ENCODE results near the gene RAB24.
"Not testable (repeated sequence)": the region's sequence is repeated elsewhere in the genome, so short reads cannot be mapped to it uniquely, and the experiment has no call there.

The RAB24 gene

DNA sequence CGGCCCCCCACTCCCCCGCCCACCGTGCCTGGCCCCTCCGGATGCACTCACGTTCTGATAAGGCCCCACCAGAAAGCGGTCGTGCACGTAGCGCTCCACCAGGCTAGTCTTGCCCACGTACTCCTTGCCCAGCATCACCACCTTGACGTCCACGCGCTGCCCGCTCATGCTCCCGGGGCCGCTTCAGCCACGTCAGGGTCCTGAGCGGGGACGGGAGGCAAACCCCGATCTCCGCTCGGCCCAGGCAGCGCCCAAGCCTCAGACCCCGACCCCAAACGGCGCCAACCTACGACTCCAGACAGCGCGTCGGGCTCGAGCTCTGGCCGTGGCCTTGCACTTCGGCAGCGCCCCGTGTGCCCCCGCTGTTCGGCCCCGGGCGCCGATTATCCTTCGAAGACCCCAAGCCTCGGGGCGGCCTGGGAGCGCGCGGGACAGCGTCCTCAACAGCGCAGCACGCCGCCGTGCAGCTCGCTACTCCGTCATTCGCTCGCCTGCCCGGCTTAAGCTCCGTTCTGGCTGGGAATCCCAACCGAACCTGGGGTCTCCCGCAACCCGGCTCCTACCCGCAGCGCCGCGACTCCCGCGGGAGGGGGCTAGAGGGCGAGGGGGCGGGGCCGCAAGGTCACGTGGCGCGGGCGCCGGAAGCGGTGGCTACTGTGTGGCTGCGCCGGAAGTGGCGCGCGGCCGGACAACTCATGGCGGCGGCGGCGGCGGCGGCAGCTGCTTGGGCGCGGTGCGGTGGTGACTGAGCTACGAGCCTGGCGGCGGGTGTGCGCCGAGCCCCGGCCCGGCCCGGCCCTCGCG lies at the start of gene RAB24, which contains the start of gene PRELID1:
Gene RAB24 (minus strand): TSS at position 599 of the 804 bp plus-strand sequence. CDS start 431 bp downstream, at position 168.
Gene PRELID1 (plus strand): TSS at position 679 of the 804 bp plus-strand sequence. CDS start 187 bp downstream, outside the sequence.
- DNase-seq = peak; percentile 91

DNA sequence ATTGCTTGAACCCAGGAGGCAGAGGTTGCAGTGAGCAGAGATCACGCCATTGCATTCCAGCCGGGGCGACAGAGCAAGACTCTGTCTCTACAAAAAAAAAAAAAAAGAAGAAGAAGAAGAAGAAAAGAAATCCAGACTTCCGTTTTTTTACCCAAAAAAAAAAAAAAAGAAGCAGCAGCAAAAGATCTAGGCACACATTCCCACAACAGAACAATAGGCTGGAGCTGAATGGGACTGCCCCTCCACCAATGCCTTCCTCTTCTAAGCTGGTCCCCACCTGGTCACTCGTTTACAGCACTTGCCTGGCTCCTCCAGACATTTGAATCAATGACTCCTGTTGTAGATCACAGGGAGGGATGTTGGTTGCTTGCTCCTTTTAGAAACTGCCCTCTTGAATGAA lies 49.6 kb upstream of the RAB24 start:
- DNase-seq = no peak

DNA sequence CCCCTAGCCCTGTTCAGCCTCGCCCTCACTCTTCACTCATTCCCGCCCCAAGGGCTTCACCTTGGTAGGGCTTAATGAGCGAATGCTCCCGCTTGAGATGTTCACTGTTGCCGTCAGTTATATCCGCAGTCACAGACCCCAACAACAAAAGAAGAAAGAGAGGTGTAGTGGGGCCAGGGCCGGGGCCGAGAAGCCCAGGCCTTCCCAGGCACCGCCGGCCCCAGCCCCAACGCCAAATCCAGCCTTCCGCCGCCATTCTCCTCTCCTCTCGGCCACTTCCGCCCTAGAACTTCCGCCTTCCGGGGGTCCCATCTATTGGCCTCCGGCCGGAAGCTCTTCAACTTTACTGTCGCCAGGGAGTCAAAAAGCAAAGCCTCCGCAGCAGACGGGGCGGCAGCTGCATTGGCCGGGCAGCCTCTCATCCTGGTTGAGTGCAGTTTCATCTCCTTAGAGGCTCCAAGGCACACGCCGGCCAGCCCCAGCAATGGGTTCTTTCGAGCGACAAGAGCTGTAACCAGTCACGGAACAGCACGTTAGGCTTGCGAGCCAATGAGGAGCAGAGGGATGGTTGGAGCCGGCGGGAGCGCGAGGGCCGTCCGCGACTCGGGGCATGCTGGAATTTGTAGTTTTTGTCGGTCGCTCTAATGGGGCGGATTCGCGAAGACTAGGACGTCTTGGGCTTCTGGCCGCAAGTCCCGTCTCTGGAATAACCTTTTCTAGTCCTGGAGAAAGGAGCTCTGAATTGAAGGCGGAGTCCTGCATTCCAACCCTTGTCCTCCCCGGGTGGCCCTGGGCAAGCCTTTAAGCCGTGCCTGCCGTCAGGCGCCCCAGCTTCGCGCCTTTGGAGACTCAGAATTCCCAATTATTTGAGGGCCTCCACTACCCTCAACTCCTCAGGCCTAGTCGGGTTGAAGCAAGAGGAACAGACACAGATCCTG lies 48.1 kb upstream of the RAB24 start, which contains the start of gene LMAN2:
Gene LMAN2 (minus strand): TSS at position 277 of the 938 bp plus-strand sequence. CDS start 21 bp downstream, at position 256.
- DNase-seq = peak; percentile 87

DNA sequence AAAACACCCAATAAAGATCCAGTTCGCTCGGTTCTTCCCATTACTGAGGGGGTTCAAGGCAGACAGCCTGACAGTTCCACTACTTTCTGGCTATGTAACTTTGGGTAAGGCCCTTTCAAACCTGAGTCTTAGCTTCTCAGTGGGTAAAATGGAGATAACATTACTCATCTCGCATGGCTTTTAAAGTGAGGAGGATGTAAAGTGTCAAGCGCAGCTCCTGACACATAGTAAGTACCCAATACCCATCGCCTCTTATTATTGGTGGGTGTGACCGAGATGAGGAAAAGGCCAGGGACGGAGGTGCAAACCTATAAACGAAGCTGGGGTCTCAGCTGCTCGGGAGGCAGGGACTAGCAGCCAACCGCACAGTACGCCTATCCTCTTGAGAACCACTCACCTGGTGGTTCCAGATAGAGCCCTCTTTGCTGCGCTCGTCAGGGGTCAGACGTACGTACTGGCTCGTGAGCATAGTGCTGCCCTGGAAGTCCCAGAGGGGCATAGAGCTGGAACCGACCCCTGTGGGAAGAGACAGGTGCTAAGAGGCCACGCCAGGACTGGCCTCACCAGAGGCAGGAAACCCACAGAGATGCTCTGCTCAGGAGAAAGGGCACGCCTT lies 47.4 kb upstream of the RAB24 start:
- no peak for DNase-seq

DNA sequence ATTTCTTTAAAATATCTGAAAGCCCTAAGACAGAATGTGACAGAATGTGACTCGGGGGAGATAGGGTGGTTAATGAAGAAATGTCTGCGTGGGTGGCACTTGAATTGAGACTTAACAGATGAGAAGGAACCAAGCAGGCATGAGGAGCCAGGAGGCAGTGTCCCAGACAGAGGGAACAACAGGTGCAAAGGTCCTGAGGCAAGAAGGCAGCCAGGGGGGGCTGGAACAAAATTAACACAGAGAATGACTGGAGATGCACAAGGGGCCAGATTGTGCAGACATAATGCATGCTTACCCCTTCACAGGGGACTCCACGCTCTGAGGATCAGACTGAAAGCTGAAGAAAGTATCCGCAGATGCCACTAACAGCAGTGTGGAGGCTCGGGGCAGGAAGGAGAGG lies 46.2 kb upstream of the RAB24 start:
- no peak for DNase-seq

DNA sequence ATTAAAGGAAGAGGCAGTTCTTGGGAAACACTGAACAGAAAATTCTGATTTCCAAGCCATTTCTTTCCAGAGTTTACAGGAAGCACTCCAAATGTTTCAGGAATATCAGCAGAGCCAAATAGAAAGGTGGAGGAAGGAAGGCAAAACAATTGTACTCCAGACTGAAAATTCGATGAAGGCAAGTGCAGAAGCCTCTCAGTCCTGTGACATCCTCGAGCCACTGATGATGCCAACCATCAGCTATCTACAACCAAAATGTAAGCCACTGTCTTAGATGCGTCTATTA lies 45.8 kb upstream of the RAB24 start:
- no peak for DNase-seq

DNA sequence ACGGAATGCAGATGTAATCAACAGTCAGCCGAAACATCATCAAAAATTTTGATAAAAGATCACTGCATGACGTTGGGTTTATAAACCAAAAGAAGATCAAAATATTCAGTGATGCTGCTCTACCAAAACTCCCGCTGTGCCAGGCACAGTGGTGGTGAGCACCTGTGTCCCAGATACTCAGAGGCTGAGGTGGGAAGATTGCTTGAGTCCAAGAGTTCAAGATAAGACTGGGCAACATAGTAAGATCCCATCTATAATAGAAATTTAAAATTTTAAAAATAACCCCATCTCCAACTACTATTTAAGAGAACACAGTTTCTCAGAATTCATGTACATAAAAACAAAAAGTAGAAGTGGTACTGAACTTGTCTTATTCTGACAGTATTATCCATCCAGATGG lies 44.2 kb upstream of the RAB24 start:
- no peak for DNase-seq

DNA sequence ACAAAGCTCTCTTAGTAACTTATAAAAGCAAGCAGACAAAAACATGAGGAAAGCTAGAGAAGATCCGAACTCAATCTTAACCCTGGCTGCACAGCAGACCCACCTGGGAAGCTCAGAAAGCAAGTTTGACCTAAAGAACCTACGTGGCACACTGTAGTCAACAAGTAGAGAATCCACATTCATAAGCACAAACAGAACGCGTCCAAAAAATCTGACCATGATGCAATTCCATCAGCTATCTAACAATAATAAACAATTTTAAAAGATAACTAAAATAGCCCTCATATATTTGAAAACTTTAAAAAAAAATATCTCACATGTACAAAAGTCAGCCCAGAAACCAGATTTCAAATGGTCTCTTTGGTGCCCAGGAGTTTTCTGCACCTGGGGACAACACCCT lies 43.3 kb upstream of the RAB24 start:
- no peak for DNase-seq

DNA sequence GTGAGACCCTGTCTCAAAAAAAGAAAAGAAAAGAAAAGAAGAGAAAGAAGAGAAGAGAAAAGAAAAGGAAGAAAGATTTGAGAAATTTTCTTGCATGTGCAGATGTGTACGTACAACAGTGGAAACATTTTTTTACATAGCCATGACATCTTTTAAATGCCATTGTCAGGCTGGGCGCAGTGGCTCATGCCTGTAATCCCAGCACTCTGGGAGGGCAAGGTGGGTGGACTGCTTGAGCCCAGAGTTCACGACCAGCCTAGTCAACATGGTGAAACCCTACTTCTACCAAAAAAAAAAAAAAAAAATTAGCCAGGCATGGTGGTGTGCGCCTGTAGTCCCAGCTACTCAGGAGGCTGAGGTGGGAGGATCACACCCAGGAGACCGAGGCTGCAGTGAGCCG lies 41.4 kb upstream of the RAB24 start:
- DNase-seq = no peak

DNA sequence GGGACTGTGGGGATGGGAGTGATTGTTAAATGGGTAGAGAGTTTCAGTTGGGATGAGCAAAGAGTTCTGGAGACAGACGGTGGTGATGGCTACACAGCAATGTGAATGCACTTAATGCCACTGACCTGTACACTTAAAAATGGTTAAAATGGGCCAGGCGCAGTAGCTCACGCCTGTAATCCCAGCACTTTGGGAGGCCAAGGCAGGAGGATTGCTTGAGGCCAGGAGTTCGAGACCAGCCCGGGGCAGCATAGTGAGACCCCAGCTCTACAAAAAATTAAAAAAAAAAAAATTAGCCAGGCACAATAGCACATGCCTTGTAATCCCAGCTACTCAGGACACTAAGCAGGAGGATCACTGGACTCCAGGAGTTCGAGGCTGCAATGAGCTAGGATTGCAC lies 40.3 kb upstream of the RAB24 start:
- DNase-seq = no peak

DNA sequence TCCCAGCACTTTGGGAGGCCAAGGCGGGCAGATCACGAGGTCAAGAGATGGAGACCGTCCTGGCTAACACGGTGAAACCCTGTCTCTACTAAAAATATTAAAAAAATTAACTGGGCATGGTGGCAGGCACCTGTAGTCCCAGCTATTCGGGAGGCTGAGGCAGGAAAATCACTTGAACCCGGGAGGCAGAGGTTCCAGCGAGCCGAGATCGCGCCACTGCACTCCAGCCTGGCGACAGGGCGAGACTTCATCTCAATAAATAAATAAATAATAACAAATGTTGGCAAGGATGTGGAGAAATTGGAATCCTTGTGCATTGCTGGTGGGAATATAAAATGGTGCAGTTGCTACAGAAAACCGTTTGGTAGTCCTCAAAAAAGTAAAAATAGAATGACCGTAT lies 39.5 kb upstream of the RAB24 start:
- DNase-seq = not testable (repeated sequence)

DNA sequence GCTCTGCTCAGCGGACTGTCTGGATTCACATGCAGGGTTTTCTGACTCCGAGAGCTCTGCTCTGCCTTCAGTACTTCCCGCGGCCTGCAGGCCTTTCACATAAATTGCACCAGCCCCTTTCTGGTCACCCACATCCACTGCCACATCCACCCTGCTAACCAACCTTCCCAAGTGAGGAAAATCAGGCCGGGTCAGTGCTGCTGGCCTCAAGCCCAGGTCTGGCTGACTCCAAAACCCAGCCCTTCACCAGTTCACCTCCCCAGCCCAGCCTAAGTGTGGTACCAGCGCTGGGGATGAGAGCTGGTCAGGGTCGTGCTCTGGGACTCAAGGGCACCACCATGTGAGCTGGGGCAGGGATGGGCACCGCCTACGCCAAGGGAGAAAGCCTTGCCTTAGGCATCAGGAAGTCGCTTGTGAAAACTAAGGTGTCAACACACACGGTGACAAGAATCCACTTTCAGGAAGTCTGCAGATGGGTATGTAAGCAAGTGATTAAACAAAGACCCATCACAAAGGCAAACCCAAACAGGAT lies 35.7 kb upstream of the RAB24 start:
- no peak for DNase-seq

DNA sequence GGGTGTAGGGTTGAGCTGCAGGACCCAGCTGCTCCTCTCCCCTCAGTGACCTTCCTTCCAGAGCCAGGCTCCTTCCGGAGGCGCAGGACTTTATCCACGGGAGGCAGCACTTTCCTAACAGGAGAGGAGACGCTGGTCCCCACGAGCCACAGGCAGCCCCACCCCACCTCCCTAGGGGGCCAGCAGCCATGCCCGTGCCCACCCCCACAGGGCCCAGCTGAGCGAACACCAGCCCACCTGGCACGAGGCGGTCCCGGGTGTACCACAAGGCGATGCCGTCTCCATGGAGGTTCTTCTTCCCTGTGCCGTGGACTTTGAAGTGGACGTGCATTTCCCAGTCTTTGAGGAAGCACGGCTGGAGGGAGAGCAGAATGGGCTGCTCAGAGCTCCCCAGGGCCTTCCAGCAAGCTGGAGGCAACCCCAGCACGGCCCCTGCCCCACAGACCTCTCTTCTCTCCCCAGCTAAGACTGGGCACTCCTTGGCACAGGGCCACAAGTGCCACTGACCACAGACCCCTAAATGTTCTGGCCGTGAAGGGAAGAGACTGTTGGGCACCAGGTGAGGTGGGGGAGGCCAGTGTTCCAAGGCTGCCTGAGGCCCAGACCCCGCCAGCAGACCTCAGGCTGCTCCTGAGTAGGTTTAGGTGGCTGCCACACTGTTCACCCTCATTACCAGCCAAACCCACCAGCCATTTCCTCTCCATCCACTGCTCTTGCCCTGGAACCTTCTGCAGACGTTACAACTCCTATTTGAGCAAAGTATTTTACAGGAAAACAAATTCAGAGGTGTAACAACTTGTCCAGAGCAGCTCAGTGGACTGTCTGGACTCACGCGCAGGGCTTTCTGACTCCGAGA lies 35.0 kb upstream of the RAB24 start:
- no peak for DNase-seq

DNA sequence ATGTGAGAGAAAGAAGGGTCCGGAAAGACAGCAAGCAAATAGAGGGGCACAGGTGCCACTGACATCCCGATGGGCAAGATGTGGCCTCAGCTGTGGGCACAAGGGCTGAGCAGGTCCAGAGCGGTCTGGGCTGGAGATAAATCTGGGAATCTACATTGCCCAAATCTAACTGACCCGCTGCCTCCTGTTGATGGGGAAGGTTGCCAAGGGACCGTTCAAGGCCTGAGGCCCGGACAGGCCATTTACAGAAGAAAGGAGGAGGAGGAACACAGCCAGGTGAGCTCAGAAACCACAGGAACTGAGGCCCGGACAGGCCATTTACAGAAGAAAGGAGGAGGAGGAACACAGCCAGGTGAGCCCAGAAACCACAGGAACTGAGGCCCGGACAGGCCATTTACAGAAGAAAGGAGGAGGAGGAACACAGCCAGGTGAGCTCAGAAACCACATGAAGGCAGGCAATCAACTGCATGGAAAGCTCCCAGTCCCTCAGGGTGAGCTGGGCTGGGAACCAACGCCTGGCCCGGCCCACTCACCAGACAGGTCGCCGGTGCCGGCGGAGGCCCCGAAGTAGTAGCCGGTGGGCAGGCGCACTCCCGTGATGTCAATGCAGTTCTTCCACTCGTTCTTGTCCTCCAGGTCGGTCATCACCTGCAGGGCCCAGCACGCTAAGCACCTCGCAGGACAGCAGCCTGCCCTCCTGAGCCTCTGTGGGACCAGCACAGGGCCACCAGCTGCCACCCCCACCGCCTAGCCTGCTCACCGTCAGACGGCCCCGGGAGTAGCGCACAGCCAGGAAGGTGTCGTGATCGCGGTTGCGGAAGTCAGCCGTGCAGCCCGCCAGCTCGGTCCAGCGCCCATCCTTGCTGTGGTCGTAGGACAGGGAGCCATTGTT lies 33.3 kb upstream of the RAB24 start:
- DNase-seq = no peak

DNA sequence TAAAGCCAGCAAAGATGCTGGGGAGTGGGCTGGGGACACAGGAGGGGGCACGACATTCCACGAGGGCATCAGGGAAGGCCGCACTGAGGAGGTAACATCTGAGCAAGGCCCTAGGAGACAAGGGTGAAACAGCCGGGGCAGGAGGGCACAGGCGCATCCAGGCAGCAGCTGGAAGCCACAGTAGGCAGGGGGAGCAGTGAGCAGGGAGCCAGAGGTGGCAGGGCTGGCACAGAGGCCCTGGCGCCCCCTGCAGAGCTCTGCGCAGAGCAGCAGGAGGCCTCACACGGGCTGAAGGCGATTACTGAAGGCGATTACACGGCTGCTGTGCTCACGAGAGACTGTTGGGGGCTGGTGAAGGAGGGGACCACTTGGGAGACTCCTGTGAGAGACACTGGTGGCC lies 32.6 kb upstream of the RAB24 start:
- no peak for DNase-seq

DNA sequence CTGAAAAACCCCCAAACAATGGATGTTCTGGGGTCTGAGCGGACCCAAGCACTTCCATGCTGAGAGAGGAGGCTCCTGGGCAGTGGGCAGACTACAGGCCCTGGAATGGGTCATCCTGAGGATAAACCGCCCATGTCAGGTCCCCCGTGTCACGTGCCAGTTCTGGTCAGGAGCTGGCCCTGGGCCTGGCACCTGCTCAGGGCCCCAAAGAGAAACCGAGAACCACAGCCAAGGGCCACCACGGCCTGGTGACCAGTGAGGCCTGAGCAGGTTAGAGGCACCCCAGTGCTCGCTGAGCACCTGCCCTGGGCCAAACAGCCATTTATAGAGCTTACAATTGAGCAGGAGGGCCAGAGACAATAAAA lies 32.2 kb upstream of the RAB24 start:
- DNase-seq = no peak

DNA sequence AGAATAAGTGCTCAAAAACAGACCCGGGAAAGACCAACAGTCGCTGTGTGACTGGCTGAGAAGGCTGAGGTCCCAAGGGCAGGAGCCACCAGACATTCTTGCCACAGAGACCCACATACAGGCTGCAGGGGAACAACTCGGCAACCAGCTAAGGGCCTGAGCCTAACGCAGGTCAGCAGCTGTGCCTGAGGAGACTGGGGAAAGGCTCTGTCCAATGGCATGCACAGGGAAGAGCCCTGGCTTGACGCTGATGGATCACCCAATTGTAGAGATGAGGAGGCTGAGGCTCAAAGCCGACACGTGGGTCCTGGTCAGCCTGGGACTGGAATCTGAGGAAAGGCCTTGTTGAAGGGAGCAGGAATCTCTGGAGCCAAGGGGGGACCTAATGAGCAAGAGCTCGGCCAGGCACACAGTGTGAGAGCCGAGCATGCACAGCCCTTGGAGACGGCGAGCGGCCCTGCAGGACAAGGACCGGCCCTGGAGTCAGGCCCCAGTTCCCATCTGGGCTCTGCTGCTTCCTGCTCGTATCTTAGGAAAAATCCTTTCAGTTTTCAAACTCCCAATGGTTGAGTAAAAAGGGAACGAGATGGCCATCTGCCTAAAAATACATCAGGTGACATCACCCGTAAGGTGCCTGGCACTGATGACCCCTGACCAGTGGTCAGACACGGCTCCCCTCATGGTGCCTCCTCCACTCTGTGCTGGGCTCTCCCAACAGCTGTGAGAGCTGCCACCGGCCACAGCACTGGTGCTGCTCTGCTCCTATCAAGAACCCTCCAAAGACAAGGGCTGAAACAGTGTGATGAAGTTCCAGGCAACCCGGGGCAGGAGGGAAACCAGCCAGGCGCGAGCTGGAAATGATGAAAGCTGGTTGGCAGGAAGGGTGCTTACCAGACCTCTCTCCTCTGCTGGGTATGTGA lies 31.5 kb upstream of the RAB24 start:
- no peak for DNase-seq

DNA sequence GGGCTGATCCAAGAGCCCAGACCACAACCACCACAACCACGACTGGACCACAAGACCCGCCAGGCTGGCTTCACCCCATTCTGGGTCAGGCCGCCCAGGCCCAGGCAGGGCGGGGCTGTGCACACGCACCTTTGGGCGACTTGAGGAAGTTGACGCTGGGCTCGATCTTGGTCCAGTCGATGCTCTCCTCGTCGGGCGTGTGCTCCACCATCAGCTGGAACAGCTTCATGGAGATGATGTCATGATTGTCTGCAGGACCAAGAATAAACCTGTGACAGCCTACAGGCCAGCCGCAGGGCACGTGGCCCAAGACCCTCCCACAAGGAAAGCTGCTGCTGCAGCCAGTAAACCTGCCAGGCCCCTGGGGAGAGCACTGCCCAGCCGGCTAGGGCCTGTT lies 30.6 kb upstream of the RAB24 start:
- no peak for DNase-seq

DNA sequence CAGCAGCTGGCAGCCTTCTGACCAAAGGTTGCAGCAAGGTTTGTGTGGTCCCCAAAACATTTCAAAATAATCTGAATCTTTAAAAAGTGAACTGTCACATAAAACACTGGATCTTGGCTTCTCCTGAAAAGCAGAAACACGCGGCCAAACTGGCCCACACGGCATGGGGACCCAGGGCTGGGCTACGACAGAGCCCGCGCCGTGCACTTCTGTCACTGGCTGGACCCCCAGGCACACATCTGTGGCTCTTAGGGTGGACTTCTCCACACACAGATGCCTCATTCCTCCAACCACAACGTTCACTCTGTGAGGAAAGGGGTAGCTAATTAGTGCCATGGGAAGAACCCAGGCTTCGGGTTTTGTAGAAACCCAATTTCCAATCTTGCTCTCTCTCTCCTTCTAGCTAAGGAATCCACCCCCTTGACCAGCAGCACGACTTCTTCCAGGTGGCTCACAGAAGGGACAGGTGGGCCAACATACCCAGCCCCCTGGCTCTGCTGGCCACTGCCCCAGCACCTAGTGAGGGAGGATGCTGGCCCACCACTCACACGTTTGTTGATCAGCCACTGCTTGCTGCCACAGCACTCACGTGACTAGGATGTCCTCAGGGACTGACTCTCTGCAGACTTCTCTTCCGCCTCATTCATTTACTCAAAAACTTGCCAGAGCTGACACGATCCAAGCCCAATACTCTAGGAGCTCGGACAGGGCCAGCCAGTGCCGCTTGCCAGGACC lies 30.1 kb upstream of the RAB24 start:
- no peak for DNase-seq
